Measurements from ENCODE around the gene NUDT7. TPM values are rescaled to one million over a fixed set of nuclear protein-coding genes. Genes with fewer than 3 reads are reported as not detected.
A peak's percentile ranks its signal among the peaks of the same experiment; 100 is the strongest.

The NUDT7 gene
- total RNA-seq, 1 donor from 2014 or later = 1.8 TPM

GRCh38 chr16:77679901-77680300 is 42.4 kb upstream of the NUDT7 start:
- DNase-seq (ENCODE audit: low read depth) = no peak
- Histone ChIP-seq H3K27me3 (ENCODE audit: control insufficient read depth, insufficient read depth, low read length) (no peaks in the 10 kb centered on the region), H3K36me3 (ENCODE audit: control insufficient read depth, insufficient read depth, low read length) (no peaks in the 10 kb centered on the region), H3K4me3 (ENCODE audit: low read depth, low read length) (no peak overlapping the region)
- no peak for TF ChIP-seq CTCF (IDR thresholded peaks at IDR 0.05; ENCODE audit: insufficient read depth, low read length, severe bottlenecking)
- FAIRE-seq = no peak

GRCh38 chr16:77680496-77680895 is 41.8 kb upstream of the NUDT7 start:
- Histone ChIP-seq H3K27me3 (ENCODE audit: control insufficient read depth, insufficient read depth, low read length) (no peaks in the 10 kb centered on the region), H3K36me3 (ENCODE audit: control insufficient read depth, insufficient read depth, low read length) (no peaks in the 10 kb centered on the region), H3K4me3 (ENCODE audit: low read depth, low read length) (no peak overlapping the region)
- DNase-seq (ENCODE audit: low read depth) (peak; percentile 74), FAIRE-seq (no peak)
- no peak for TF ChIP-seq CTCF (IDR thresholded peaks at IDR 0.05; ENCODE audit: insufficient read depth, low read length, severe bottlenecking)

GRCh38 chr16:77682586-77682985 is 39.7 kb upstream of the NUDT7 start:
- Histone ChIP-seq H3K4me3 (ENCODE audit: low read depth, low read length) (no peak overlapping the region), H3K27me3 (ENCODE audit: control insufficient read depth, insufficient read depth, low read length) (no peaks in the 10 kb centered on the region), H3K36me3 (ENCODE audit: control insufficient read depth, insufficient read depth, low read length) (no peaks in the 10 kb centered on the region)
- DNase-seq (ENCODE audit: low read depth) (no peak), FAIRE-seq (no peak)
- no peak for TF ChIP-seq CTCF (IDR thresholded peaks at IDR 0.05; ENCODE audit: insufficient read depth, low read length, severe bottlenecking)

GRCh38 chr16:77683397-77684180 is 38.7 kb upstream of the NUDT7 start:
- DNase-seq (ENCODE audit: low read depth) = no peak
- FAIRE-seq = no peak
- TF ChIP-seq CTCF (IDR thresholded peaks at IDR 0.05; ENCODE audit: insufficient read depth, low read length, severe bottlenecking) = no peak
- Histone ChIP-seq H3K36me3 (ENCODE audit: control insufficient read depth, insufficient read depth, low read length) (no peaks in the 10 kb centered on the region), H3K27me3 (ENCODE audit: control insufficient read depth, insufficient read depth, low read length) (no peaks in the 10 kb centered on the region), H3K4me3 (ENCODE audit: low read depth, low read length) (no peak overlapping the region)

- Histone ChIP-seq H3K27me3 (ENCODE audit: control insufficient read depth, insufficient read depth, low read length) (no peaks in the 10 kb centered on the region), H3K4me3 (ENCODE audit: low read depth, low read length) (no peak overlapping the region), H3K36me3 (ENCODE audit: control insufficient read depth, insufficient read depth, low read length) (no peaks in the 10 kb centered on the region)
- FAIRE-seq (no peak), DNase-seq (ENCODE audit: low read depth) (no peak)
- TF ChIP-seq CTCF (IDR thresholded peaks at IDR 0.05; ENCODE audit: insufficient read depth, low read length, severe bottlenecking) = no peak
Measured at GRCh38 chr16:77684181-77684526, 38.2 kb upstream of the NUDT7 start.

GRCh38 chr16:77686385-77686784 is 35.9 kb upstream of the NUDT7 start:
- Histone ChIP-seq H3K27me3 (ENCODE audit: control insufficient read depth, insufficient read depth, low read length) (no peaks in the 10 kb centered on the region), H3K36me3 (ENCODE audit: control insufficient read depth, insufficient read depth, low read length) (no peaks in the 10 kb centered on the region), H3K4me3 (ENCODE audit: low read depth, low read length) (no peak overlapping the region)
- no peak for DNase-seq (ENCODE audit: low read depth)
- no peak for FAIRE-seq
- TF ChIP-seq CTCF (IDR thresholded peaks at IDR 0.05; ENCODE audit: insufficient read depth, low read length, severe bottlenecking) = no peak
